Naive thymus-derived CD4-positive, alpha-beta T cell (primary cell): ENCODE results near the gene ZNF215. TPM values are rescaled to one million over a fixed set of nuclear protein-coding genes. Genes with fewer than 3 reads are reported as not detected.
"Not testable (repeated sequence)": the region's sequence is repeated elsewhere in the genome, so short reads cannot be mapped to it uniquely, and the experiment has no call there.

Source experiments
- ATAC-seq: fragments of 150-1000 bp; cut with Tn5 transposase; 2 replicates; pipeline ENCODE4 v1.10.0; 2021; ENCODE audit warnings: mild to moderate bottlenecking, moderate library complexity
- CTCF ChIA-PET: fragments of 350-600 bp; sonication (Branson Sonifier 250); formaldehyde crosslinking; loops from one replicate; lab custom pipeline; 2021; ENCODE audit warnings: antibody characterized with exemption; lab: Charles Lee
- POLR2A ChIA-PET: fragments of 350-600 bp; sonication (Branson Sonifier 250); formaldehyde crosslinking; loops from one replicate; lab custom pipeline; 2021; ENCODE audit warnings: antibody characterized with exemption, inconsistent platforms; lab: Charles Lee
- DNase-seq, 9 donors: peaks; one replicate each; pipeline versions ENCODE4 v3.0.0 to v3.0.0-alpha.2; 2020 to 2022; ENCODE audit warnings: mixed read lengths in 1 of 9
- H3K27ac ChIP-seq: one replicate; pipeline ENCODE4 v1.7.0; 2013; ENCODE audit warnings: mild to moderate bottlenecking, low read depth, low read length, moderate library complexity
- H3K27me3 ChIP-seq, 2 donors: one replicate each; pipeline ENCODE4 v1.7.0; 2013; ENCODE audit warnings: low read length in 2 of 2, mild to moderate bottlenecking in 2 of 2, moderate library complexity in 2 of 2; ENCODE audit not compliant: control insufficient read depth in 2 of 2, insufficient read depth in 2 of 2
- H3K36me3 ChIP-seq, 3 experiments: 1 replicate in 2 of 3; 2 replicates in 1 of 3; pipeline ENCODE4 v1.7.0; 2013; ENCODE audit warnings: low read length in 3 of 3, mild to moderate bottlenecking in 3 of 3, moderate library complexity in 1 of 3; ENCODE audit not compliant: insufficient read depth in 3 of 3, control insufficient read depth in 2 of 3
- H3K4me1 ChIP-seq, 2 donors: one replicate each; pipeline ENCODE4 v1.7.0; 2013; ENCODE audit warnings: low read length in 2 of 2, mild to moderate bottlenecking in 2 of 2, moderate library complexity in 1 of 2; ENCODE audit not compliant: control insufficient read depth in 2 of 2, insufficient read depth in 2 of 2
- H3K4me3 ChIP-seq: 2 replicates; pipeline ENCODE4 v1.7.0; 2013; ENCODE audit warnings: mild to moderate bottlenecking, low read length
- H3K9me3 ChIP-seq, 3 experiments: 1 replicate in 2 of 3; 2 replicates in 1 of 3; pipeline ENCODE4 v1.7.0; 2013; ENCODE audit warnings: low read length in 3 of 3; ENCODE audit not compliant: control insufficient read depth in 2 of 3
- H3K27ac Mint-ChIP-seq, 9 donors: one replicate each; pipeline ENCODE4 v1.8.0; 2020 to 2022; ENCODE audit warnings: mixed read lengths in 9 of 9, mild to moderate bottlenecking in 8 of 9, moderate library complexity in 5 of 9, inconsistent platforms in 2 of 9
- H3K27me3 Mint-ChIP-seq, 5 donors: one replicate each; pipeline ENCODE4 v1.8.0; 2021 to 2022; ENCODE audit warnings: mixed read lengths in 5 of 5, mild to moderate bottlenecking in 1 of 5
- H3K36me3 Mint-ChIP-seq, 5 donors: one replicate each; pipeline ENCODE4 v1.8.0; 2020 to 2022; ENCODE audit warnings: mixed read lengths in 5 of 5, mild to moderate bottlenecking in 3 of 5, inconsistent platforms in 1 of 5
- H3K4me1 Mint-ChIP-seq, 7 donors: one replicate each; pipeline ENCODE4 v1.8.0; 2020 to 2022; ENCODE audit warnings: mixed read lengths in 7 of 7, mild to moderate bottlenecking in 3 of 7, inconsistent platforms in 1 of 7
- H3K4me3 Mint-ChIP-seq, 10 donors: one replicate each; pipeline ENCODE4 v1.8.0; 2020 to 2022; ENCODE audit warnings: mild to moderate bottlenecking in 10 of 10, mixed read lengths in 10 of 10, moderate library complexity in 6 of 10, inconsistent platforms in 2 of 10
- H3K9me3 Mint-ChIP-seq, 11 donors: one replicate each; pipeline ENCODE4 v1.8.0; 2020 to 2022; ENCODE audit warnings: mixed read lengths in 11 of 11, mild to moderate bottlenecking in 4 of 11, inconsistent platforms in 1 of 11, moderate library complexity in 1 of 11
- intact Hi-C, 2 donors: fragments of 100-400 bp; cut with micrococcal nuclease; formaldehyde crosslinking; loops; one replicate each; pipeline ENCODE4 v1.15.1; 2023
- polyA plus RNA-seq, 2 donors: library from polyadenylated mRNA; unstranded; fragments of 300-500 nt; fragmentation: Illumina TruSeq; gene quantifications; one replicate each; pipeline ENCODE4 v1.2.3, GENCODE V29; 2021
- total RNA-seq, 6 experiments: library from RNA in 5 of 6; stranded (reverse) in 5 of 6; gene quantifications; 1 replicate in 5 of 6; 2 replicates in 1 of 6; pipeline ENCODE4 v1.2.3 and lab custom pipeline; 2021 to 2026

Gene ZNF215
- total and polyA plus RNA-seq, 7 experiments from 2014 or later = 0.35 to 2.4 (median 0.54) TPM; not detected in 2

- DNase-seq (no peak), ATAC-seq (no peak)
- Histone ChIP-seq H3K36me3 (peaks cover 0 to 5% (median 0%) of the 10 kb centered on the region in 3 experiments), H3K4me1 (peaks cover 0 to 8% of the 10 kb centered on the region in 2 donors), H3K9me3 (no peaks in the 10 kb centered on the region), H3K27me3 (peaks cover 0 to 3% of the 10 kb centered on the region in 2 donors), H3K27ac (no peak overlapping the region), H3K4me3 (no peak overlapping the region)
- intact Hi-C loops = loop anchor here in 1 of 2 donors (5.0 kb wide), 1 partner anchor 182 kb away; no protein-coding TSS in a partner anchor
- Mint-ChIP-seq H3K4me3 (no peak overlapping the region), H3K36me3 (peaks cover 0 to 9% (median 0%) of the 10 kb centered on the region in 5 donors), H3K9me3 (peaks cover 0 to 5% (median 0%) of the 10 kb centered on the region in 11 donors), H3K27me3 (peaks cover 30 to 80% (median 73%) of the 10 kb centered on the region in 5 donors), H3K27ac (no peak overlapping the region), H3K4me1 (peaks cover 7 to 48% (median 23%) of the 10 kb centered on the region in 7 donors)
- POLR2A ChIA-PET = no interaction called here
- CTCF ChIA-PET = interaction anchor here (0.5 kb wide), 1 partner anchor 1107 kb away, joined by 4 read pairs; no protein-coding TSS in a partner anchor
Measured at GRCh38 chr11:6928916-6929315, 2.7 kb downstream of the ZNF215 start.

- Mint-ChIP-seq H3K27me3 (peaks cover 17 to 85% (median 69%) of the 10 kb centered on the region in 5 donors), H3K4me3 (no peak overlapping the region), H3K36me3 (peaks cover 0 to 15% (median 0%) of the 10 kb centered on the region in 5 donors), H3K4me1 (peaks cover 5 to 37% (median 15%) of the 10 kb centered on the region in 7 donors), H3K27ac (no peak overlapping the region), H3K9me3 (peaks cover 0 to 5% (median 0%) of the 10 kb centered on the region in 11 donors)
- DNase-seq (no peak), ATAC-seq (no peak)
- H3K27me3 ChIP-seq = peaks cover 0 to 3% of the 10 kb centered on the region in 2 donors
- no peaks in the 10 kb centered on the region for H3K9me3 ChIP-seq
- intact Hi-C loops = no loop called here
- no peak overlapping the region for H3K27ac ChIP-seq
- H3K4me1 ChIP-seq = peaks cover 0 to 8% of the 10 kb centered on the region in 2 donors
- CTCF ChIA-PET = no interaction called here
- H3K36me3 ChIP-seq = peaks cover 0 to 5% (median 0%) of the 10 kb centered on the region in 3 experiments
- no peak overlapping the region for H3K4me3 ChIP-seq
- POLR2A ChIA-PET = no interaction called here
Measured at GRCh38 chr11:6931146-6931713, 5.0 kb downstream of the ZNF215 start.

GRCh38 chr11:6932145-6932544 is 5.9 kb downstream of the ZNF215 start:
- Histone ChIP-seq H3K27ac (no peak overlapping the region), H3K36me3 (no peaks in the 10 kb centered on the region), H3K27me3 (peaks cover 0 to 3% of the 10 kb centered on the region in 2 donors), H3K4me3 (no peak overlapping the region), H3K4me1 (peaks cover 0 to 3% of the 10 kb centered on the region in 2 donors), H3K9me3 (no peaks in the 10 kb centered on the region)
- peaks cover 0 to 15% (median 0%) of the 10 kb centered on the region in 5 donors for H3K36me3 Mint-ChIP-seq
- ATAC-seq (peak; percentile 63), DNase-seq (peak in 3 of 9 donors; percentile 7 to 46 (median 14))
- ChIA-PET CTCF (no interaction called here), POLR2A (no interaction called here)
- peak overlapping the region in 3 of 10 donors; percentile 28 to 65 (median 52) for H3K4me3 Mint-ChIP-seq
- H3K27ac Mint-ChIP-seq = peak overlapping the region in 3 of 9 donors; percentile 42 to 79 (median 76)
- intact Hi-C loops = no loop called here
- peaks cover 12 to 79% (median 64%) of the 10 kb centered on the region in 5 donors for H3K27me3 Mint-ChIP-seq
- H3K9me3 Mint-ChIP-seq = peaks cover 0 to 5% (median 0%) of the 10 kb centered on the region in 11 donors
- H3K4me1 Mint-ChIP-seq = peaks cover 5 to 30% (median 8%) of the 10 kb centered on the region in 7 donors

GRCh38 chr11:6941970-6942369 is 15.7 kb downstream of the ZNF215 start:
- Histone ChIP-seq H3K27ac (no peak overlapping the region), H3K27me3 (no peaks in the 10 kb centered on the region), H3K36me3 (no peaks in the 10 kb centered on the region), H3K9me3 (no peaks in the 10 kb centered on the region), H3K4me1 (no peaks in the 10 kb centered on the region), H3K4me3 (no peak overlapping the region)
- CTCF ChIA-PET = no interaction called here
- Mint-ChIP-seq H3K27ac (no peak overlapping the region), H3K27me3 (peaks cover 0 to 4% (median 0%) of the 10 kb centered on the region in 5 donors), H3K36me3 (peaks cover 0 to 4% (median 0%) of the 10 kb centered on the region in 5 donors), H3K9me3 (no peaks in the 10 kb centered on the region), H3K4me3 (no peak overlapping the region), H3K4me1 (no peaks in the 10 kb centered on the region)
- no peak for ATAC-seq
- POLR2A ChIA-PET = no interaction called here
- intact Hi-C loops = no loop called here
- DNase-seq = no peak

GRCh38 chr11:6943131-6943530 is 16.9 kb downstream of the ZNF215 start:
- H3K9me3 Mint-ChIP-seq = peaks cover 0 to 4% (median 0%) of the 10 kb centered on the region in 11 donors
- POLR2A ChIA-PET = no interaction called here
- H3K4me1 Mint-ChIP-seq = no peaks in the 10 kb centered on the region
- CTCF ChIA-PET = no interaction called here
- ATAC-seq = no peak
- H3K27me3 Mint-ChIP-seq = peaks cover 0 to 4% (median 0%) of the 10 kb centered on the region in 5 donors
- peaks cover 0 to 4% (median 0%) of the 10 kb centered on the region in 5 donors for H3K36me3 Mint-ChIP-seq
- Histone ChIP-seq H3K4me3 (no peak overlapping the region), H3K4me1 (no peaks in the 10 kb centered on the region), H3K27me3 (no peaks in the 10 kb centered on the region), H3K27ac (no peak overlapping the region), H3K9me3 (no peaks in the 10 kb centered on the region), H3K36me3 (no peaks in the 10 kb centered on the region)
- no peak for DNase-seq
- H3K27ac Mint-ChIP-seq = no peak overlapping the region
- no peak overlapping the region for H3K4me3 Mint-ChIP-seq
- intact Hi-C loops = no loop called here

GRCh38 chr11:6954248-6954647 is 28.0 kb downstream of the ZNF215 start:
- H3K27me3 ChIP-seq, H3K27ac ChIP-seq, H3K36me3 ChIP-seq, H3K27ac Mint-ChIP-seq, H3K4me1 ChIP-seq, H3K4me1 Mint-ChIP-seq, H3K9me3 ChIP-seq, intact Hi-C loops, ATAC-seq, H3K4me3 ChIP-seq, CTCF ChIA-PET, POLR2A ChIA-PET, H3K4me3 Mint-ChIP-seq: not testable (repeated sequence)
- Mint-ChIP-seq H3K9me3 (peaks cover 0 to 18% (median 4%) of the 10 kb centered on the region in 11 donors), H3K27me3 (peaks cover 0 to 12% (median 0%) of the 10 kb centered on the region in 5 donors), H3K36me3 (peaks cover 0 to 12% (median 4%) of the 10 kb centered on the region in 5 donors)
- peak in 1 of 9 donors; percentile 6 for DNase-seq
